HG03108 (cell line): ENCODE results near the gene SCAF8.
"Not testable (repeated sequence)": the region's sequence is repeated elsewhere in the genome, so short reads cannot be mapped to it uniquely, and the experiment has no call there.

Source experiments
- ATAC-seq: cut with Tn5 transposase; IDR thresholded peaks from one replicate; pipeline ENCODE4 v1.9.1; 2021; ENCODE audit warnings: moderate library complexity; ENCODE audit not compliant: unreplicated experiment

SCAF8 gene

GRCh38 chr6:154773610-154774089 is 40.4 kb downstream of the SCAF8 start:
- peak; percentile 96 for ATAC-seq

- ATAC-seq = not testable (repeated sequence)
Measured at GRCh38 chr6:154779157-154779556, 45.9 kb downstream of the SCAF8 start.

GRCh38 chr6:154782193-154782592 is 49.0 kb downstream of the SCAF8 start:
- ATAC-seq = no peak

GRCh38 chr6:154783229-154783628 is 50.0 kb downstream of the SCAF8 start:
- ATAC-seq = peak; percentile 73

GRCh38 chr6:154785075-154785474 is 51.9 kb downstream of the SCAF8 start:
- no peak for ATAC-seq

- no peak for ATAC-seq
Measured at GRCh38 chr6:154786144-154786868, 53.1 kb downstream of the SCAF8 start.

- ATAC-seq = no peak
Measured at GRCh38 chr6:154791556-154792317, 58.5 kb downstream of the SCAF8 start.

- ATAC-seq = no peak
Measured at GRCh38 chr6:154792325-154792724, 59.1 kb downstream of the SCAF8 start.

- no peak for ATAC-seq
Measured at GRCh38 chr6:154792761-154793160, 59.5 kb downstream of the SCAF8 start.

- ATAC-seq = no peak
Measured at GRCh38 chr6:154796484-154796883, 63.3 kb downstream of the SCAF8 start.

GRCh38 chr6:154797857-154798256 is 64.6 kb downstream of the SCAF8 start:
- no peak for ATAC-seq

- ATAC-seq = no peak
Measured at GRCh38 chr6:154800338-154800737, 67.1 kb downstream of the SCAF8 start.

- peak; percentile 49 for ATAC-seq
Measured at GRCh38 chr6:154805288-154805911, 72.2 kb downstream of the SCAF8 start.

- ATAC-seq = no peak
Measured at GRCh38 chr6:154806804-154807203, 73.6 kb downstream of the SCAF8 start.

GRCh38 chr6:154811663-154812062 is 78.4 kb downstream of the SCAF8 start:
- not testable (repeated sequence) for ATAC-seq

- peak; percentile 83 for ATAC-seq
Measured at GRCh38 chr6:154814063-154814462, 80.8 kb downstream of the SCAF8 start.

GRCh38 chr6:154815938-154816820 is 83.0 kb downstream of the SCAF8 start:
- ATAC-seq = no peak

GRCh38 chr6:154821099-154821498 is 87.9 kb downstream of the SCAF8 start:
- no peak for ATAC-seq

GRCh38 chr6:154821638-154822037 is 88.4 kb downstream of the SCAF8 start:
- ATAC-seq = no peak

- ATAC-seq = no peak
Measured at GRCh38 chr6:154822947-154823558, 89.8 kb downstream of the SCAF8 start.
